Cerebellar cortex (tissue), 1 donor: ENCODE measurements around the gene ANKRD29.
A peak's percentile ranks its signal among the peaks of the same experiment; 100 is the strongest.

Experiments
- DNase-seq: peaks from one replicate; pipeline ENCODE4 v3.0.0-alpha.2; 2015; ENCODE audit warnings: low spot score

Gene ANKRD29

GRCh38 chr18:23662309-23663263, at the start of gene ANKRD29:
ANKRD29 (minus strand) TSS chr18:23662911; CDS start chr18:23662730, 181 bp downstream.
- DNase-seq, result no peak

- no peak for DNase-seq
Measured at GRCh38 chr18:23712445-23712844, 49.7 kb upstream of the ANKRD29 start.

GRCh38 chr18:23711426-23711825, 48.7 kb upstream of the ANKRD29 start:
- no peak for DNase-seq

- no peak for DNase-seq
Measured at GRCh38 chr18:23710946-23711345, 48.2 kb upstream of the ANKRD29 start.

- DNase-seq, result no peak
Measured at GRCh38 chr18:23710068-23710527, 47.4 kb upstream of the ANKRD29 start.

GRCh38 chr18:23706971-23707640, 44.4 kb upstream of the ANKRD29 start:
- DNase-seq, result no peak

GRCh38 chr18:23704806-23705205, 42.1 kb upstream of the ANKRD29 start:
- DNase-seq, result no peak

GRCh38 chr18:23703987-23704384, 41.3 kb upstream of the ANKRD29 start:
- no peak for DNase-seq

- DNase-seq, result peak; percentile 22
Measured at GRCh38 chr18:23703057-23703986, 40.6 kb upstream of the ANKRD29 start.

- no peak for DNase-seq
Measured at GRCh38 chr18:23702606-23703005, 39.9 kb upstream of the ANKRD29 start.

GRCh38 chr18:23701544-23702064, 38.9 kb upstream of the ANKRD29 start:
- DNase-seq, result no peak

GRCh38 chr18:23701017-23701416, 38.3 kb upstream of the ANKRD29 start:
- no peak for DNase-seq

- no peak for DNase-seq
Measured at GRCh38 chr18:23694637-23695430, 32.1 kb upstream of the ANKRD29 start.

GRCh38 chr18:23693846-23694245, 31.1 kb upstream of the ANKRD29 start:
- DNase-seq, result no peak

GRCh38 chr18:23690505-23691068, 27.9 kb upstream of the ANKRD29 start:
- no peak for DNase-seq

GRCh38 chr18:23689616-23690504, 27.1 kb upstream of the ANKRD29 start:
- DNase-seq, result no peak

- DNase-seq, result no peak
Measured at GRCh38 chr18:23689031-23689615, 26.4 kb upstream of the ANKRD29 start, which contains the start of gene LAMA3. LAMA3 (plus strand) TSS chr18:23689453; CDS start chr18:23689684, 231 bp downstream.

GRCh38 chr18:23688528-23688927, 25.8 kb upstream of the ANKRD29 start:
- DNase-seq, result no peak
